ENCODE data around the gene UNCX.

UNCX gene

DNA sequence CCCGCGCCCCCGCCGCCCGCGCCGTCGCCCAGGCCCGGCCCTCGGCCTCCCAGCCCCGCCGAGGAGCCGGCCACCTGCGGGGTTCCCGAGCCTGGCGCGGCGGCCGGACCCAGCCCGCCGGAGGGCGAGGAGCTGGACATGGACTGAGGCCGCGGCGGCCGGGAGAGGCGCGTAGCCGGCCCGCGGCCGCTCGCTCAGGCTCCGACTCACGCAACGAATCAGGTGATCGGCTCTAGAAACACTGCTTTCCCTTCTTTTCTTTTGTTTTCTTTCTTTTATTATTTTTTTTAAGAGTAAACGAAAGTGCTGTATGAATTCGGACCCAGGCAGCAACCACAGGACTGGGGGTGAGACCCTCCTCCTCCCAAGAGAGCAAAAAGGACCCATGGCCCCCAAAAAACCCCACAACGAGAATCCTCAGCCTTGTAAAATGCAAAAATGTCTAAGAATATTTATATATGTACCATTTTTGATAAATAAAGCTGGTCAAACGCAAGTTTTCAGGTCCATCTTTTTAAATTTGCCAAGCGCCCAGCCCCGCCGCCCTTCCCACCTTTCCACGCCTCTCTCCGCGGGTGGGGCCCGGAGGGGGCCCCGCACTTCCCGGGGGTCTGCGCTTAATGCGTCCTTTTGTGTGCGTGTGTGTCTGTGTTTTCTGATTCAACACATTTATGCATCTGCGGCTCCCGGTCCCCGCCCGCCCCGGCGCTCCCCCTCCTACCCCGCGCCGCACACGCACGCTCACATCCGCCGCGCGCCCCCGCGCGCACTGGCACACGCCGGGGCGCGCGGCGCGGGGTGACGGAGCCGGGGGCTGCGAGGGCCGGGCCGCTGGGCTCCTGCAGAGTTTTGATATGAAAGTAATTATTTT is 4.4 kb downstream of the UNCX start:
- TF ChIP-seq EZH2phosphoT487 (IDR thresholded peaks at IDR 0.05; ENCODE audit: borderline replicate concordance, low read length) (no peak), CTCF (IDR thresholded peaks at IDR 0.05; ENCODE audit: low read depth, low read length, poor library complexity, severe bottlenecking) (no peak)
- peaks cover 7% of the 10 kb centered on the region; the same call in 1 of the 2 replicates for H3K27me3 ChIP-seq (ENCODE audit: control insufficient read depth, low read length)
- no peaks in the 10 kb centered on the region for H3K9me2 ChIP-seq (replicated peaks; ENCODE audit: control insufficient read depth, low read length)
- H3F3A ChIP-seq (ENCODE audit: control insufficient read depth, insufficient read depth): no peaks in the 10 kb centered on the region
- no peaks in the 10 kb centered on the region for H3K79me2 ChIP-seq (ENCODE audit: control insufficient read depth, low read length)
- H4K20me1 ChIP-seq (ENCODE audit: control insufficient read depth, insufficient read depth, low read depth, low read length): no peaks in the 10 kb centered on the region
- H3K4me2 ChIP-seq (ENCODE audit: low read length): no peak overlapping the region
- H3K36me3 ChIP-seq (ENCODE audit: control insufficient read depth, low read length): no peaks in the 10 kb centered on the region
- peaks cover 8% of the 10 kb centered on the region; the same call in 1 of the 2 replicates for H3K9me3 ChIP-seq (ENCODE audit: control insufficient read depth, insufficient read depth, low read length)
- no peak overlapping the region for H3K27ac ChIP-seq (ENCODE audit: low read depth, low read length)
- no peak overlapping the region for H3K4me3 ChIP-seq (ENCODE audit: low read length)
- no peaks in the 10 kb centered on the region for H3K4me1 ChIP-seq (ENCODE audit: control insufficient read depth, low read length)

GRCh38 chr7:1237704-1238255 is 5.1 kb downstream of the UNCX start:
- H3K79me2 ChIP-seq (ENCODE audit: control insufficient read depth, low read length): no peaks in the 10 kb centered on the region
- no peaks in the 10 kb centered on the region for H3K9me2 ChIP-seq (replicated peaks; ENCODE audit: control insufficient read depth, low read length)
- H3K36me3 ChIP-seq (ENCODE audit: control insufficient read depth, low read length): no peaks in the 10 kb centered on the region
- no peak overlapping the region for H3K27ac ChIP-seq (ENCODE audit: low read depth, low read length)
- no peaks in the 10 kb centered on the region for H3F3A ChIP-seq (ENCODE audit: control insufficient read depth, insufficient read depth)
- H4K20me1 ChIP-seq (ENCODE audit: control insufficient read depth, insufficient read depth, low read depth, low read length): no peaks in the 10 kb centered on the region
- peaks cover 7% of the 10 kb centered on the region; the same call in 1 of the 2 replicates for H3K27me3 ChIP-seq (ENCODE audit: control insufficient read depth, low read length)
- H3K4me1 ChIP-seq (ENCODE audit: control insufficient read depth, low read length): no peaks in the 10 kb centered on the region
- H3K4me3 ChIP-seq (ENCODE audit: low read length): no peak overlapping the region
- no peak for TF ChIP-seq CTCF (IDR thresholded peaks at IDR 0.05; ENCODE audit: low read depth, low read length, poor library complexity, severe bottlenecking)
- no peak for TF ChIP-seq EZH2phosphoT487 (IDR thresholded peaks at IDR 0.05; ENCODE audit: borderline replicate concordance, low read length)
- peaks cover 8% of the 10 kb centered on the region; the same call in 1 of the 2 replicates for H3K9me3 ChIP-seq (ENCODE audit: control insufficient read depth, insufficient read depth, low read length)
- no peak overlapping the region for H3K4me2 ChIP-seq (ENCODE audit: low read length)

DNA sequence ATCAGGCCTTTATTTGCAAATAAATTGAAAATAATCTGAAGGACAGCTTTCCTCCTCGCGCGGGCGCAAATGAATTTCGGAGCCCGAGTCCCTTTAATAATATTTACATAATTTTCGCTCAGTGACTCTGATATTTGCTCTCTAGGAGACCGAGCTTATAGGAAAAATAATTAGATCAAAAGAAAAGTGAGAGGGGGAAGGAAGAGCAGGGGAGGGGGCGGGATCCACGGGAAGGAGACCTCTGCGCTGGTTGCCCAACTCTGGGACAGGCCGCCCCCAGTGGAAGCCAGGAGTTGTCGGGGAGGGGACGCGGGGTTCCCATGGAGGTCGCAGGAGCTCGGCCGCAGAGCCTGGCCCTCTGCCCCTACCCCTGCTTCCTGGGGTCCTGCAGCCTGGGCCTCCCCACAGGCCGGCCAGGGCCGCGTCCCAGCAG is 5.8 kb downstream of the UNCX start:
- Histone ChIP-seq H4K20me1 (ENCODE audit: control insufficient read depth, insufficient read depth, low read depth, low read length) (no peaks in the 10 kb centered on the region; the same call in 1 of the 2 replicates), H3K27ac (ENCODE audit: low read depth, low read length) (no peak overlapping the region), H3F3A (ENCODE audit: control insufficient read depth, insufficient read depth) (no peaks in the 10 kb centered on the region), H3K79me2 (ENCODE audit: control insufficient read depth, low read length) (no peaks in the 10 kb centered on the region), H3K4me3 (ENCODE audit: low read length) (no peak overlapping the region), H3K36me3 (ENCODE audit: control insufficient read depth, low read length) (no peaks in the 10 kb centered on the region), H3K27me3 (ENCODE audit: control insufficient read depth, low read length) (peaks cover 7% of the 10 kb centered on the region), H3K4me2 (ENCODE audit: low read length) (no peak overlapping the region), H3K9me2 (replicated peaks; ENCODE audit: control insufficient read depth, low read length) (no peaks in the 10 kb centered on the region), H3K4me1 (ENCODE audit: control insufficient read depth, low read length) (no peaks in the 10 kb centered on the region), H3K9me3 (ENCODE audit: control insufficient read depth, insufficient read depth, low read length) (peaks cover 8% of the 10 kb centered on the region; the same call in 1 of the 2 replicates)
- no peak for TF ChIP-seq CTCF (IDR thresholded peaks at IDR 0.05; ENCODE audit: low read depth, low read length, poor library complexity, severe bottlenecking)
- TF ChIP-seq EZH2phosphoT487 (IDR thresholded peaks at IDR 0.05; ENCODE audit: borderline replicate concordance, low read length): no peak

All from DOHH2 (cell line).